ENCODE measurements around the gene GHDC.

DNA sequence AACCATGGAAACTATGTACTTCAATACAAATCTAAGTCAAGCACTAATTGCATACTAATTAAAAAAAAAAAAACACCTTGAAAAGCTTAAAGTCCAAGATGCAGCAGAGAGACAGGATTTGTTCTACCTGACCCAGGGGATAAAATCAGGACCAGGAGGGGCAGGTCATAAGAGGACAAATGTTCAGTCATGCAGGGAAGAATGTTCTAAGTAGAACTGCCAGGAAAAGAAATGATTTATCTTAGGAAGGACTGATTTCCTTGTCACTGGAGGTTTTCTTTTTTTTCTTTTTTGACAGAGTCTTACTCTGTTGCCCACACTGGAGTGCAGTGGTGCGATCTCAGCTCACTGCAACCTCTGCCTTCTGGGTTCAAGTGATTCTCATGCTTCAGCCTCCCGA, 9.1 kb upstream of the GHDC start:
- TF ChIP-seq CTCF (conservative IDR thresholded peaks at IDR 0.05; ENCODE audit: low read depth, low read length) (no peak), EZH2 (IDR thresholded peaks at IDR 0.05; ENCODE audit: borderline replicate concordance, low read depth, low read length, poor library complexity, severe bottlenecking) (no peak)
